Neural cell (in vitro differentiated cells): ENCODE data around the gene ABHD8. TPM values are rescaled to one million over a fixed set of nuclear protein-coding genes. Genes with fewer than 3 reads are reported as not detected.

ENCODE experiments used
- H2AFZ ChIP-seq: fragments of 200-600, 300-800 bp; sonication (generic), shearing (Covaris generic); 2 replicates; pipeline ENCODE4 v1.6.0; 2014; ENCODE audit warnings: low read depth, mild to moderate bottlenecking, antibody characterized with exemption, low read length, moderate library complexity
- H3F3A ChIP-seq: fragments of 200-600 bp; shearing (Covaris generic); 2 replicates; pipeline ENCODE4 v1.6.1; 2016; ENCODE audit warnings: mild to moderate bottlenecking, moderate library complexity, mixed read lengths, antibody characterized with exemption, low read length; ENCODE audit not compliant: insufficient read depth, poor library complexity, severe bottlenecking
- H3K27ac ChIP-seq: fragments of 200-600, 300-800 bp; sonication (generic), shearing (Covaris generic); 2 replicates; pipeline ENCODE4 v1.5.1; 2014; ENCODE audit warnings: mild to moderate bottlenecking, low read length, moderate library complexity
- H3K27me3 ChIP-seq: fragments of 300-800, 200-600 bp; sonication (generic), shearing (Covaris generic); 2 replicates; pipeline ENCODE4 v1.6.0; 2014; ENCODE audit warnings: mild to moderate bottlenecking, low read depth, low read length, moderate library complexity; ENCODE audit not compliant: insufficient read depth
- H3K36me3 ChIP-seq: fragments of 300-800, 200-600 bp; sonication (generic), shearing (Covaris generic); 2 replicates; pipeline ENCODE4 v1.5.1; 2014; ENCODE audit warnings: mild to moderate bottlenecking, antibody characterized with exemption, low read length, moderate library complexity; ENCODE audit not compliant: insufficient read depth
- H3K4me2 ChIP-seq: fragments of 300-800, 200-600 bp; sonication (generic), shearing (Covaris generic); 2 replicates; pipeline ENCODE4 v1.6.0; 2014; ENCODE audit warnings: mild to moderate bottlenecking, low read length
- H3K4me3 ChIP-seq: fragments of 300-800, 200-600 bp; sonication (generic), shearing (Covaris generic); 2 replicates; pipeline ENCODE4 v1.5.1; 2014; ENCODE audit warnings: mild to moderate bottlenecking, low read length, moderate library complexity
- H3K79me2 ChIP-seq: fragments of 200-600 bp; shearing (Covaris generic); replicated peaks from 2 replicates; pipeline ENCODE4 v1.6.0; 2014; ENCODE audit warnings: mild to moderate bottlenecking, low read length, moderate library complexity; ENCODE audit not compliant: insufficient read depth
- H3K9ac ChIP-seq: fragments of 300-800, 200-600 bp; sonication (generic), shearing (Covaris generic); 2 replicates; pipeline ENCODE4 v1.6.1; 2016; ENCODE audit warnings: mild to moderate bottlenecking, low read length, mixed read lengths
- H3K9me2 ChIP-seq: fragments of 200-600 bp; shearing (Covaris generic); 2 replicates; pipeline ENCODE4 v1.6.1; 2016; ENCODE audit warnings: mild to moderate bottlenecking, low read length, mixed read lengths; ENCODE audit not compliant: insufficient read depth
- H3K9me3 ChIP-seq: fragments of 200-600, 300-800 bp; sonication (generic), shearing (Covaris generic); 2 replicates; pipeline ENCODE4 v1.6.1; 2016; ENCODE audit warnings: mild to moderate bottlenecking, mixed run types, low read length, moderate library complexity, mixed read lengths
- H4K20me1 ChIP-seq: fragments of 200-600 bp; shearing (Covaris generic); 2 replicates; pipeline ENCODE4 v1.6.1; 2016; ENCODE audit warnings: mild to moderate bottlenecking, mixed run types; ENCODE audit not compliant: insufficient read depth
- CTCF ChIP-seq: fragments of 450-650 bp; IDR thresholded peaks from 2 replicates; pipeline ENCODE4 v1.5.1; 2014; ENCODE audit warnings: antibody characterized with exemption, mild to moderate bottlenecking, moderate library complexity; ENCODE audit not compliant: poor library complexity, severe bottlenecking
- EP300 ChIP-seq: fragments of 450-650 bp; conservative IDR thresholded peaks from 2 replicates; pipeline ENCODE4 v1.6.1; 2014; ENCODE audit warnings: antibody characterized with exemption, mild to moderate bottlenecking, moderate library complexity; ENCODE audit not compliant: poor library complexity, severe bottlenecking
- EZH2 ChIP-seq: fragments of 200-600, 300-800 bp; shearing (Covaris generic), sonication (generic); IDR thresholded peaks from 2 replicates; pipeline ENCODE4 v1.6.1; 2014; ENCODE audit warnings: antibody characterized with exemption, low read length, borderline replicate concordance, mild to moderate bottlenecking; ENCODE audit not compliant: insufficient read depth, poor library complexity, severe bottlenecking
- MXI1 ChIP-seq: fragments of 450-650 bp; conservative IDR thresholded peaks from 2 replicates; pipeline ENCODE4 v1.6.1; 2014; ENCODE audit warnings: antibody characterized with exemption, mild to moderate bottlenecking; ENCODE audit not compliant: poor library complexity, severe bottlenecking
- POLR2AphosphoS5 ChIP-seq: IDR thresholded peaks from 2 replicates; pipeline ENCODE4 v1.6.1; 2012
- RAD21 ChIP-seq: fragments of 450-650 bp; conservative IDR thresholded peaks from 2 replicates; pipeline ENCODE4 v1.6.1; 2014; ENCODE audit warnings: antibody characterized with exemption, mild to moderate bottlenecking, moderate library complexity
- REST ChIP-seq: IDR thresholded peaks from 2 replicates; pipeline ENCODE4 v1.6.1; 2012; ENCODE audit warnings: borderline replicate concordance
- SMC3 ChIP-seq: fragments of 450-650 bp; conservative IDR thresholded peaks from 2 replicates; pipeline ENCODE4 v1.6.1; 2014; ENCODE audit warnings: antibody characterized with exemption, mild to moderate bottlenecking, moderate library complexity; ENCODE audit not compliant: poor library complexity
- TAF1 ChIP-seq: IDR thresholded peaks from 2 replicates; pipeline ENCODE4 v1.6.1; 2012; ENCODE audit warnings: low read depth
- polyA plus RNA-seq: library from polyadenylated mRNA; depleted of rRNA; stranded (reverse); fragments of >200 nt; gene quantifications from 2 replicates; pipeline ENCODE4 v1.2.3, GENCODE V29; 2014

Gene ABHD8
- polyA plus RNA-seq, 1 donor from 2014 or later, result 28.1 TPM

GRCh38 chr19:17259118-17259780, 44.0 kb downstream of the ABHD8 start:
- no peaks in the 10 kb centered on the region for H3K36me3 ChIP-seq
- no peak overlapping the region for H3K27ac ChIP-seq
- no peak overlapping the region for H2AFZ ChIP-seq
- peaks cover 8% of the 10 kb centered on the region for H3K9me3 ChIP-seq
- H3F3A ChIP-seq, result no peaks in the 10 kb centered on the region
- H3K4me3 ChIP-seq, result no peak overlapping the region
- TF ChIP-seq REST (no peak), POLR2AphosphoS5 (no peak), TAF1 (no peak), CTCF (no peak), EZH2 (no peak), RAD21 (no peak), MXI1 (no peak), EP300 (no peak), SMC3 (no peak)
- no peaks in the 10 kb centered on the region for H3K79me2 ChIP-seq
- H3K27me3 ChIP-seq, result no peaks in the 10 kb centered on the region
- H3K9ac ChIP-seq, result no peak overlapping the region
- no peaks in the 10 kb centered on the region for H3K9me2 ChIP-seq
- no peaks in the 10 kb centered on the region for H4K20me1 ChIP-seq
- H3K4me2 ChIP-seq, result no peak overlapping the region

GRCh38 chr19:17256130-17256529, 47.1 kb downstream of the ABHD8 start:
- H3K27ac ChIP-seq, result no peak overlapping the region
- no peak overlapping the region for H2AFZ ChIP-seq
- no peaks in the 10 kb centered on the region for H3K9me2 ChIP-seq
- no peaks in the 10 kb centered on the region for H3K36me3 ChIP-seq
- no peaks in the 10 kb centered on the region for H3F3A ChIP-seq
- no peak for TF ChIP-seq CTCF
- TF ChIP-seq SMC3, result no peak
- no peak for TF ChIP-seq EZH2
- TF ChIP-seq EP300, result no peak
- TF ChIP-seq RAD21, result no peak
- TF ChIP-seq REST, result no peak
- TF ChIP-seq MXI1, result no peak
- no peak for TF ChIP-seq TAF1
- TF ChIP-seq POLR2AphosphoS5, result no peak
- no peak overlapping the region for H3K4me2 ChIP-seq
- H3K9ac ChIP-seq, result no peak overlapping the region
- no peaks in the 10 kb centered on the region for H3K79me2 ChIP-seq
- H3K4me3 ChIP-seq, result no peak overlapping the region
- H4K20me1 ChIP-seq, result no peaks in the 10 kb centered on the region
- H3K9me3 ChIP-seq, result peaks cover 8% of the 10 kb centered on the region
- H3K27me3 ChIP-seq, result no peaks in the 10 kb centered on the region
